GM23248 (cell line): ENCODE results near the gene ZEB2.

ENCODE experiments used
- EZH2 ChIP-seq: fragments of 200-600 bp; sonication (generic); IDR thresholded peaks from 2 replicates; pipeline ENCODE4 v1.6.1; 2018; ENCODE audit warnings: antibody characterized with exemption, mild to moderate bottlenecking; ENCODE audit not compliant: insufficient read depth, poor library complexity, severe bottlenecking
- EZH2phosphoT487 ChIP-seq: fragments of 200-600 bp; sonication (generic); IDR thresholded peaks from 2 replicates; pipeline ENCODE4 v1.6.1; 2018; ENCODE audit warnings: antibody characterized with exemption, moderate library complexity, mild to moderate bottlenecking, low read depth; ENCODE audit not compliant: insufficient read depth

DNA sequence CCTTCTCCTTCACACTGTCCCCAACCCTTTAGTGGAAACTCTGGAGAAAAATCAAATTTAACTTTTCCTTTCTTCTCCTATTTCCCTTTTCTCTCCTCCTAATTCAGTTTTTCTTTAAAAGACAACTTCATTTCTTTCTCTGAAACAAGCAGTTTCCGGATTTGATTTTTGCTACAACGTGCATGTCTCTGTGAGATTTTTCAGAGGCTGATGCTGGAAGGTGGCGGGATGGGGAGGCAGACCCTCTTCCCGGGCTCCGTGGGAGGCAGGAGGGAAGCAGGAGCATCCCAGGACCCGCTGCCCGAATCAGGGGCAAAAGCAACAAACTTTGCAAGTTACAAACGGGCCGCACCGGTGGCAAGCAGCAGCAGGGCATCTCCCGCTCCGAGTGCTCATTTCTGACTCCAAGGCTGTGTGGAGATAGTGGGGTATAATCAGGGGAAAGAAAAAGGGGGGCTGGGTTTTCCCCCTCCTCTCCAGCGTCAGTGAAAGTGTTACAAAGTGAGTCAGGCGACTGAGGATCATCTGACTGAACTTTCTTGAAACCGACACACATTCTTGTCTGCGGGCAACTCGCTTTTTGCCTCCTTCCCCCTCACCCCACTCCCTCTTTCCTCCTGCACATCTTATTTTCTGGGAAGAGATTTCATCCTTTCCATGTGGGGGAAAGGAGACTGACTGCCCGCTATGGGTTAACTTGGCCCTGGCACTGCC is 6.4 kb downstream of the ZEB2 start:
- no peak for TF ChIP-seq EZH2
- TF ChIP-seq EZH2phosphoT487: 0 out of 2 replicates have a peak, but pooled peaks have one; percentile 29
